Endothelial cell (in vitro differentiated cells): ENCODE measurements around the gene KLHL40. TPM values are rescaled to one million over a fixed set of nuclear protein-coding genes. Genes with fewer than 3 reads are reported as not detected.

Experiments used
- DNase-seq: peaks from one replicate; pipeline ENCODE4 v3.0.0; 2021; ENCODE audit warnings: low spot score
- H3K27ac Mint-ChIP-seq: one replicate; pipeline ENCODE4 v1.8.0; 2021; ENCODE audit warnings: mixed read lengths, inconsistent platforms; ENCODE audit not compliant: unreplicated experiment
- H3K27me3 Mint-ChIP-seq: one replicate; pipeline ENCODE4 v1.8.0; 2021; ENCODE audit warnings: mild to moderate bottlenecking, moderate library complexity, mixed read lengths, inconsistent platforms; ENCODE audit not compliant: unreplicated experiment
- H3K36me3 Mint-ChIP-seq: one replicate; pipeline ENCODE4 v1.8.0; 2021; ENCODE audit warnings: mild to moderate bottlenecking, low read depth, mixed read lengths, inconsistent platforms; ENCODE audit not compliant: unreplicated experiment
- H3K4me1 Mint-ChIP-seq: one replicate; pipeline ENCODE4 v1.8.0; 2021; ENCODE audit warnings: mild to moderate bottlenecking, mixed read lengths, inconsistent platforms; ENCODE audit not compliant: unreplicated experiment
- H3K4me3 Mint-ChIP-seq: one replicate; pipeline ENCODE4 v1.8.0; 2021; ENCODE audit warnings: mild to moderate bottlenecking, mixed read lengths, inconsistent platforms; ENCODE audit not compliant: unreplicated experiment
- H3K9me3 Mint-ChIP-seq: one replicate; pipeline ENCODE4 v1.8.0; 2021; ENCODE audit warnings: mixed read lengths, inconsistent platforms; ENCODE audit not compliant: unreplicated experiment
- CTCF ChIP-seq: fragments of 200-600 bp; sonication (generic); IDR thresholded peaks from one replicate; pipeline ENCODE4 v1.5.0; 2021; ENCODE audit warnings: antibody characterized with exemption; ENCODE audit not compliant: unreplicated experiment
- total RNA-seq: library from RNA; stranded (reverse); fragmentation: NEBNext Ultra II Directional; extraction: Animal tissue kit (Norgen Biotek cat#: 25700); gene quantifications from one replicate; pipeline ENCODE4 v1.2.1, GENCODE V29; 2021; ENCODE audit not compliant: unreplicated experiment

KLHL40 gene
- total RNA-seq, 1 donor from 2014 or later, result not detected

DNA sequence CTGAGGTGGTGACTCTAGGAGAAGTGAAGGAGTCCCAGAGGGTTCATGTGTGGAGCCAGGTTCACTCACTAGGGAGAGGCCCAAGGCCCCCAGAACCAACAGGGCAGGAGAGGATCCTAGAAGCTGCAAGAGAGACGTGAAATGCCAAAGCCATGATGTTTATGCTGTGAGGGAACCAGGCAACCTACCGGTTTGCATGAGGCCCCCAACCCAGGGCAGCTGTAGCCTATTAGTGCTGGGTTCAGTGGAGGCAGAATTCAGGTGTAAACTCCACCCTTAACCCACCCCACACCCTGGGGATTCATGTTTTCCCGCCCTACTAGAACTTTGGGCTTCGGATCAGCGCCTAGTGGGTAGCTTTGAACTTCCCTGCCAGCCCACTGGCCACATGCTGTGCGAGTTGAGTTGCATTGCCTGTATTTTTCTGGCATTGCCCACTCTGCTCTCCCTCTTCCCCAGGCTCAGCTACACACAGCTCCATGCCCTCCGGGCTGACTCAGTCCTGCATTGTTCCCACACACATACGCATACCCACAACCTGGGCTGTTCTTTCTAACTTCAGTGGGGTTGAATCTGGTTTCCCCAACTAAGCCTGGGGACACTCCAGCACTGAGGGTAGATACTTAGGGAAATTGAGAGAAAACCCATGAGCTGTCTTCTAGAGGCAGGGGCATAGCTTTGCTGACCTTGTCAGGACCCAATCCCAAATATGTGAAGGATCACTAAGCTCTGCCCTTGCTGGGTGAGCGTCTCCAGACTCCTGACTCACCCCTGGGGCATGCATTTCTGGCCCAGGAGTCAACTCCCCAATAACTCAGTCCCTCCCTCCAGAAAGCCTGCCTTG lies 33.9 kb upstream of the KLHL40 start:
- Mint-ChIP-seq H3K27me3 (peaks cover 16% of the 10 kb centered on the region), H3K9me3 (no peaks in the 10 kb centered on the region), H3K27ac (peak overlapping the region; percentile 90), H3K4me1 (peaks cover 36% of the 10 kb centered on the region), H3K4me3 (peak overlapping the region; percentile 68), H3K36me3 (peaks cover 16% of the 10 kb centered on the region)
- no peak for DNase-seq
- no peak for TF ChIP-seq CTCF

- Mint-ChIP-seq H3K27ac (peak overlapping the region; percentile 90), H3K4me1 (peaks cover 30% of the 10 kb centered on the region)
- no peak for DNase-seq
Measured at GRCh38 chr3:42652251-42652610, 33.1 kb upstream of the KLHL40 start.

GRCh38 chr3:42652611-42653302 lies 32.6 kb upstream of the KLHL40 start:
- no peak for DNase-seq
- no peak for TF ChIP-seq CTCF
- H3K27me3 Mint-ChIP-seq, result peaks cover 22% of the 10 kb centered on the region
- no peaks in the 10 kb centered on the region for H3K9me3 Mint-ChIP-seq
- peak overlapping the region; percentile 89 for H3K4me3 Mint-ChIP-seq
- H3K36me3 Mint-ChIP-seq, result peaks cover 12% of the 10 kb centered on the region
- H3K4me1 Mint-ChIP-seq, result peaks cover 29% of the 10 kb centered on the region
- H3K27ac Mint-ChIP-seq, result peak overlapping the region; percentile 80

More at GRCh38 chr3:42652251-42652610, 33.1 kb upstream of the KLHL40 start:
- H3K36me3 Mint-ChIP-seq, result peaks cover 12% of the 10 kb centered on the region
- peaks cover 19% of the 10 kb centered on the region for H3K27me3 Mint-ChIP-seq
- H3K4me3 Mint-ChIP-seq, result peak overlapping the region; percentile 68
- TF ChIP-seq CTCF, result no peak
- H3K9me3 Mint-ChIP-seq, result no peaks in the 10 kb centered on the region

GRCh38 chr3:42653303-42653559 lies 32.1 kb upstream of the KLHL40 start:
- peaks cover 7% of the 10 kb centered on the region for H3K36me3 Mint-ChIP-seq
- no peak for TF ChIP-seq CTCF
- H3K9me3 Mint-ChIP-seq, result no peaks in the 10 kb centered on the region
- H3K27ac Mint-ChIP-seq, result peak overlapping the region; percentile 80
- H3K27me3 Mint-ChIP-seq, result peaks cover 20% of the 10 kb centered on the region
- peak overlapping the region; percentile 89 for H3K4me3 Mint-ChIP-seq
- H3K4me1 Mint-ChIP-seq, result peaks cover 29% of the 10 kb centered on the region
- no peak for DNase-seq
